HCT116 (cell line): ENCODE results near the gene CYP2A13. TPM values are rescaled to one million over a fixed set of nuclear protein-coding genes. Genes with fewer than 3 reads are reported as not detected.

Experiments used
- ATAC-seq: fragments of 200-7000 bp; cut with Tn5 transposase; 2 replicates; pipeline ENCODE4 v1.9.1; 2020; ENCODE audit warnings: mild to moderate bottlenecking, moderate library complexity
- BruUV-seq: library from RNA; stranded (reverse); fragments of 400-500 nt; replicated peaks from 2 replicates; lab custom pipeline; 2021; lab: Mats Ljungman, UMichigan
- CTCF ChIA-PET: fragments of 300-600 bp; sonication (Branson Sonifier 250); formaldehyde crosslinking; loops from one replicate; lab custom pipeline; 2021; ENCODE audit warnings: antibody characterized with exemption; lab: Charles Lee
- POLR2A ChIA-PET: fragments of 300-600, 350-600 bp; sonication (Branson Sonifier 250); formaldehyde crosslinking; loops from one replicate; lab custom pipeline; 2021; ENCODE audit warnings: antibody characterized with exemption; lab: Charles Lee
- RAD21 ChIA-PET, 2 experiments: fragments of 300-600 bp; sonication (Branson Sonifier 250); formaldehyde crosslinking; loops; one replicate each; lab custom pipeline; 2023; ENCODE audit warnings: low total read pairs in 2 of 2; ENCODE audit not compliant: uncharacterized antibody in 2 of 2, unreplicated experiment in 2 of 2, low non-redundant PET in 1 of 2; lab: Charles Lee
- DNase-seq: peaks from one replicate; pipeline ENCODE4 v3.0.0-alpha.2; 2010; ENCODE audit warnings: low read depth, low spot score
- H2AFZ ChIP-seq: fragments of 200-600 bp; shearing (Covaris generic), sonication (generic); 2 replicates; pipeline ENCODE4 v1.6.1; 2017; ENCODE audit warnings: low read depth, mixed run types, mixed read lengths, antibody characterized with exemption, low read length; ENCODE audit not compliant: poor library complexity, severe bottlenecking
- H3K27ac ChIP-seq: 2 replicates; pipeline ENCODE4 v1.5.1; 2012; ENCODE audit warnings: low read depth, low read length
- H3K27me3 ChIP-seq: fragments of 200-600 bp; sonication (generic); 2 replicates; pipeline ENCODE4 v1.6.1; 2016; ENCODE audit warnings: mixed run types, low read length, mixed read lengths; ENCODE audit not compliant: insufficient read depth
- H3K36me3 ChIP-seq, 2 experiments: fragments of 200-500 bp in 1 of 2; fragments of 200-600 bp in 1 of 2; sonication (Bioruptor generic) in 1 of 2; sonication (generic) in 1 of 2; 2 replicates each; pipeline versions ENCODE4 v1.5.1 to v1.6.1; 2014 to 2016; ENCODE audit warnings: low read length in 2 of 2, inconsistent platforms in 1 of 2, mixed read lengths in 1 of 2, mixed run types in 1 of 2; ENCODE audit not compliant: insufficient read depth in 2 of 2, control insufficient read depth in 1 of 2
- H3K4me1 ChIP-seq, 2 experiments: fragments of 200-600 bp in 1 of 2; sonication (generic) in 1 of 2; 2 replicates each; pipeline versions ENCODE4 v1.5.1 to v1.6.1; 2012 to 2017; ENCODE audit warnings: low read length in 2 of 2, inconsistent platforms in 1 of 2, mild to moderate bottlenecking in 1 of 2, mixed read lengths in 1 of 2, mixed run types in 1 of 2, moderate library complexity in 1 of 2; ENCODE audit not compliant: insufficient read depth in 2 of 2, control insufficient read depth in 1 of 2
- H3K4me2 ChIP-seq: fragments of 200-600 bp; sonication (generic); 2 replicates; pipeline ENCODE4 v1.6.1; 2017; ENCODE audit warnings: mixed run types, low read length, mixed read lengths
- H3K4me3 ChIP-seq, 2 experiments: fragments of 200-600 bp in 1 of 2; sonication (generic) in 1 of 2; replicated peaks in 1 of 2; 2 replicates each; pipeline ENCODE4 v1.5.1; 2011 to 2016; ENCODE audit warnings: low read length in 2 of 2, control low read depth in 1 of 2, low read depth in 1 of 2, mild to moderate bottlenecking in 1 of 2, mixed read lengths in 1 of 2, mixed run types in 1 of 2
- H3K79me2 ChIP-seq: fragments of 200-600 bp; sonication (generic); 2 replicates; pipeline ENCODE4 v1.6.1; 2017; ENCODE audit warnings: mild to moderate bottlenecking, mixed run types, low read length, moderate library complexity, mixed read lengths; ENCODE audit not compliant: insufficient read depth
- H3K9ac ChIP-seq: fragments of 200-600 bp; sonication (generic); 2 replicates; pipeline ENCODE4 v1.6.1; 2016; ENCODE audit warnings: low read length, mixed read lengths
- H3K9me2 ChIP-seq: fragments of 200-600 bp; sonication (generic), shearing (Covaris generic); 2 replicates; pipeline ENCODE4 v1.6.1; 2017; ENCODE audit warnings: mixed run types, mild to moderate bottlenecking, moderate library complexity; ENCODE audit not compliant: insufficient read depth
- H3K9me3 ChIP-seq, 2 experiments: fragments of 200-500 bp in 1 of 2; fragments of 200-600 bp in 1 of 2; sonication (Bioruptor generic) in 1 of 2; sonication (generic) in 1 of 2; 2 replicates each; pipeline ENCODE4 v1.6.1; 2014 to 2017; ENCODE audit warnings: low read length in 2 of 2, mixed read lengths in 2 of 2, inconsistent platforms in 1 of 2, low read depth in 1 of 2, mild to moderate bottlenecking in 1 of 2, mixed run types in 1 of 2, moderate library complexity in 1 of 2; ENCODE audit not compliant: control insufficient read depth in 1 of 2, insufficient read depth in 1 of 2
- H4K20me1 ChIP-seq: fragments of 200-600 bp; sonication (generic), shearing (Covaris generic); 2 replicates; pipeline ENCODE4 v1.6.1; 2017; ENCODE audit warnings: mixed run types, mild to moderate bottlenecking, moderate library complexity; ENCODE audit not compliant: insufficient read depth
- ATF3 ChIP-seq: IDR thresholded peaks from 2 replicates; pipeline ENCODE4 v1.6.1; 2012
- CBX3 ChIP-seq: IDR thresholded peaks from 2 replicates; pipeline ENCODE4 v1.6.1; 2012; ENCODE audit warnings: low read depth
- CEBPB ChIP-seq: IDR thresholded peaks from 2 replicates; pipeline ENCODE4 v1.6.1; 2012; ENCODE audit warnings: low read depth
- EGR1 ChIP-seq: IDR thresholded peaks from 2 replicates; pipeline ENCODE4 v1.6.1; 2012; ENCODE audit warnings: low read depth
- ELF1 ChIP-seq: IDR thresholded peaks from 2 replicates; pipeline ENCODE4 v1.6.1; 2012; ENCODE audit warnings: low read depth, borderline replicate concordance
- EZH2 ChIP-seq: fragments of 200-600 bp; sonication (generic); IDR thresholded peaks from 2 replicates; pipeline ENCODE4 v1.6.1; 2017; ENCODE audit warnings: antibody characterized with exemption, mixed run types
- FOSL1 ChIP-seq: IDR thresholded peaks from 2 replicates; pipeline ENCODE4 v1.6.1; 2012; ENCODE audit warnings: low read depth
- MAX ChIP-seq: IDR thresholded peaks from 2 replicates; pipeline ENCODE4 v1.6.1; 2012
- POLR2A ChIP-seq: IDR thresholded peaks from 2 replicates; pipeline ENCODE4 v1.7.0; 2011; ENCODE audit warnings: borderline replicate concordance; ENCODE audit not compliant: insufficient read depth, insufficient read length; ENCODE audit errors: extremely low read depth
- POLR2AphosphoS5 ChIP-seq: IDR thresholded peaks from 2 replicates; pipeline ENCODE4 v1.6.1; 2011; ENCODE audit warnings: mild to moderate bottlenecking, low read depth, low read length, moderate library complexity
- RAD21 ChIP-seq: IDR thresholded peaks from 2 replicates; pipeline ENCODE4 v1.6.1; 2012; ENCODE audit warnings: low read depth, mild to moderate bottlenecking
- REST ChIP-seq: IDR thresholded peaks from 2 replicates; pipeline ENCODE4 v1.6.1; 2012; ENCODE audit warnings: low read depth
- SP1 ChIP-seq: IDR thresholded peaks from 2 replicates; pipeline ENCODE4 v1.6.1; 2012; ENCODE audit warnings: low read depth
- SRF ChIP-seq: IDR thresholded peaks from 2 replicates; pipeline ENCODE4 v1.6.1; 2012; ENCODE audit warnings: low read depth
- TCF7L2 ChIP-seq: IDR thresholded peaks from 2 replicates; pipeline ENCODE4 v1.7.0; 2011; ENCODE audit warnings: borderline replicate concordance, inconsistent platforms; ENCODE audit not compliant: insufficient read depth, insufficient read length; ENCODE audit errors: extremely low read depth
- YY1 ChIP-seq: IDR thresholded peaks from 2 replicates; pipeline ENCODE4 v1.6.1; 2011; ENCODE audit warnings: low read length, low read depth, moderate library complexity, mild to moderate bottlenecking; ENCODE audit not compliant: insufficient replicate concordance; ENCODE audit errors: extremely low read depth
- ZFX ChIP-seq: fragments of 450-650 bp; IDR thresholded peaks from 2 replicates; pipeline ENCODE4 v1.6.1; 2017
- intact Hi-C: fragments of 100-400 bp; cut with micrococcal nuclease; formaldehyde crosslinking; loops from 2 replicates; pipeline ENCODE4 v1.10.0; 2022
- total RNA-seq: library from RNA; stranded (reverse); gene quantifications from one replicate; pipeline ENCODE4 v1.2.1, GENCODE V29; 2021; ENCODE audit not compliant: unreplicated experiment

Gene CYP2A13
- total RNA-seq, 1 experiment from 2014 or later, result not detected

- Histone ChIP-seq H3K4me1 (peaks cover 6 to 24% of the 10 kb centered on the region in 2 experiments; a peak in 2 of 4 replicates), H2AFZ (no peak overlapping the region), H3K27ac (no peak overlapping the region), H3K4me2 (no peak overlapping the region), H3K27me3 (peaks cover 6% of the 10 kb centered on the region; the same call in 1 of the 2 replicates), H3K9me2 (no peaks in the 10 kb centered on the region), H3K4me3 (no peak overlapping the region), H4K20me1 (no peaks in the 10 kb centered on the region), H3K36me3 (no peaks in the 10 kb centered on the region), H3K79me2 (no peaks in the 10 kb centered on the region), H3K9ac (no peak overlapping the region), H3K9me3 (no peaks in the 10 kb centered on the region)
- intact Hi-C loops, result no loop called here
- ChIA-PET CTCF (no interaction called here), RAD21 (no interaction called here), POLR2A (no interaction called here)
- TF ChIP-seq SRF, result no peak
- no peak for TF ChIP-seq CBX3
- TF ChIP-seq YY1, result no peak
- TF ChIP-seq ELF1, result no peak
- no peak for TF ChIP-seq EZH2
- no peak for TF ChIP-seq MAX
- no peak for TF ChIP-seq POLR2A
- TF ChIP-seq CEBPB, result no peak
- no peak for TF ChIP-seq POLR2AphosphoS5
- TF ChIP-seq SP1, result no peak
- TF ChIP-seq ZFX, result no peak
- no peak for TF ChIP-seq FOSL1
- no peak for TF ChIP-seq RAD21
- no peak for TF ChIP-seq ATF3
- TF ChIP-seq REST, result no peak
- TF ChIP-seq EGR1, result no peak
- TF ChIP-seq TCF7L2, result no peak
- DNase-seq (no peak), ATAC-seq (no peak)
- BruUV-seq, result no TSS peak
Measured at GRCh38 chr19:41131186-41131585, 42.9 kb downstream of the CYP2A13 start.
